Panc1 (cell line): Measurements from ENCODE around the gene PDZD2.

Experiments
- CTCF ChIP-seq: fragments of 450-650 bp; IDR thresholded peaks from 2 replicates; pipeline ENCODE4 v1.5.1; 2017; ENCODE audit warnings: mild to moderate bottlenecking
- POLR2AphosphoS5 ChIP-seq: IDR thresholded peaks from 2 replicates; pipeline ENCODE4 v1.6.1; 2012; ENCODE audit warnings: mild to moderate bottlenecking, low read depth, low read length, moderate library complexity
- SIN3A ChIP-seq: IDR thresholded peaks from 2 replicates; pipeline ENCODE4 v1.6.1; 2012; ENCODE audit warnings: low read depth, mild to moderate bottlenecking, low read length, moderate library complexity, borderline replicate concordance; ENCODE audit not compliant: insufficient read depth

DNA sequence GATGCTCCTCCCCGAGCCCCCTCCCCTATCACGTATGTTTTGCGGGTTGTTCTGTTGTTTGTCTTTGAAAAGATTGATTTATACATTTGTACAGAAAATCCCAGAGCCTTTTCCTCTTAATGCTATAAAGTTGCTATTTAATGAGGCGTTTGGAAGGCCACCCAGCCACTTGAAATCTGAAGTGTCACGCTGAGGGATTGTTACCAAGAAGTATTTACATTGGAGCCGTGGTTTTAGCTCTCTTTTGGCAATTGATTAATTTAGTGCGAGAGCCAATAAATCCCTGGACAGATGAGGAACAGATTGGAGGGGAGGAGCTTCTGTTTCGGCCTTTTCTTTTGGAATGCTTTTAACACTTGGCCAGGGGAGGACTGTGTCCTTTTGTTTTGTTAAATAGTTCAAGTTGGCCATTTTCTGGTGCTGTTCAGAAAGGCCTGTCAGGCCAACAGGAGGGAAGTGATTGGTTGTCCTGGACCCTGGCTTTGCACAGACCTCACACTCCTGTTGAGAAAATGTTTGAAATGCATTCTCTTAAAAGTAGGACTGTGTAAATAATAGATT is 250.2 kb downstream of the PDZD2 start:
- TF ChIP-seq CTCF (no peak), POLR2AphosphoS5 (no peak), SIN3A (no peak)
